ENCODE data around the gene APBA1.
A peak's percentile ranks its signal among the peaks of the same experiment; 100 is the strongest.
"Not testable (repeated sequence)": the region's sequence is repeated elsewhere in the genome, so short reads cannot be mapped to it uniquely, and the experiment has no call there.

APBA1 gene

GRCh38 chr9:69440254-69440955, 231.8 kb downstream of the APBA1 start:
- not testable (repeated sequence) for DNase-seq (ENCODE audit: low read depth)

DNA sequence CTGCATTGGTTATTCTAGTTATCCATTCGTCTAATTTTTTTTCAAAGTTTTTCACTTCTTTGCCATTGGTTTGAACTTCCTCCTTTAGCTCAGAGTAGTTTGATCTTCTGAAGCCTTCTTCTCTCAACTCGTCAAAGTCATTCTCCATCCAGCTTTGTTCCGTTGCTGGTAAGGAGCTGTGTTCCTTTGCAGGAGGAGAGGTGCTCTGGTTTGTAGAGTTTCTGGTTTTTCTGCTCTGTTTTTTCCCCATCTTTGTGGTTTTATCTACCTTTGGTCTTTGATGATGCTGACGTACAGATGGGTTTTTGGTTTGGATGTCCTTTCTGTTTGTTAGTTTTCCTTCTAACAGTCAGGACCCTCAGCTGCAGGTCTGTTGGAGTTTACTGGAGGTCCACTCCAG, 232.5 kb downstream of the APBA1 start:
- not testable (repeated sequence) for DNase-seq (ENCODE audit: low read depth)

GRCh38 chr9:69433968-69434367, 238.2 kb downstream of the APBA1 start:
- no peak for DNase-seq (ENCODE audit: low read depth)

DNA sequence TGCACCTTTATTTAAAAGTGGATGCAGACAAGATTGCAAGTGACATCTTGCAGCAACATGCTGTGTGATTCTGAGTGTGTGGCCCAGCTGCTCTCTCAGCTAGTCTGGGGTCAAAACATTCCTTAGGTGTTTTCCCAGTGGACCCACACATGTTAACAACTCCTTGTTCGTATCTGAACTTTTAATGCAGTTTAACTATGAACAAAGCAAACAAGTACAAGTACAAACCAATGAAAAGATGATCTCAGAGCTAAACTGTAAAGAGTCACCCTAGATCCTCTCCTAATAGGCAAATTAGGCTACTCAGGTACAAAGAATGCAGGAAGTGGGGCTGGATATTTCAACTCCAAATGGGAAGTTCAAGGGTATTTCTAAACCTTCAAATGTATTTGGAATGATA, 238.8 kb downstream of the APBA1 start:
- DNase-seq (ENCODE audit: low read depth): peak; percentile 38

DNA sequence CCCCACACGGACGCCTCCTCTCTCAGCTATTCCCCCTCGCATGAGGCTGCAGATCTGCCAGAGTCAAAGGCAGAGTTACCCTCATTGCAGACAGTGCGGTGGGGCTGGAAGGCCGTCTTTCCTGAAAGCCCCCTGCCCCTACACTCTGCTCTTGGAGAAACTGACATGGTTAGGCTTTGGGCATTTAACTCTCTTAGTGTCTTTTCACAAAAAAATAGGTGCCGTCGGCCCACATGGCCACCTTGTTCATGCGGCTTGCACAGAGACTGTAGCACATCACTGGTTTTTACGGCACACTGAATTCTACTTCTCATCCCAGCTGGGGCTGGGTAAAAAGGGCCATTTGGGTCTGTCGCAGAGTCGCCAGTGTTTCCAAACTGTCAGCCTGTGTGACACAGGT, 239.5 kb downstream of the APBA1 start:
- DNase-seq (ENCODE audit: low read depth): no peak

DNA sequence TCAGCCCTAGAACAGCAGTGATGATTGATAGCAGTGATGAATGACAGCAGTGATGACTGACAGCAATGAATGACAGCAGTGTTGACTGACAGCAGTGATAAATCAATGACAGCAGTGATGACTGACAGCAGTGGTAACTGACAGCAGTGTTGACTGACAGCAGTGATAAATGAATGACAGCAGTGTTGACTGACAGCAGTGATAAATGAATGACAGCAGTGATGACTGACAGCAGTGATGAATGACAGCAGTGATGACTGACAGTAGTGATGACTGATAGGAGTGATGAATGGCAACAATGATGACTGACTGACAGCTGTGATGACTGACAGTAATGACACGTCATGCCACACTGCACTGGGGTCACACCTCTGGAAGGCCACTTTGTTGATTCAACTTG, 240.4 kb downstream of the APBA1 start:
- no peak for DNase-seq (ENCODE audit: low read depth)

DNA sequence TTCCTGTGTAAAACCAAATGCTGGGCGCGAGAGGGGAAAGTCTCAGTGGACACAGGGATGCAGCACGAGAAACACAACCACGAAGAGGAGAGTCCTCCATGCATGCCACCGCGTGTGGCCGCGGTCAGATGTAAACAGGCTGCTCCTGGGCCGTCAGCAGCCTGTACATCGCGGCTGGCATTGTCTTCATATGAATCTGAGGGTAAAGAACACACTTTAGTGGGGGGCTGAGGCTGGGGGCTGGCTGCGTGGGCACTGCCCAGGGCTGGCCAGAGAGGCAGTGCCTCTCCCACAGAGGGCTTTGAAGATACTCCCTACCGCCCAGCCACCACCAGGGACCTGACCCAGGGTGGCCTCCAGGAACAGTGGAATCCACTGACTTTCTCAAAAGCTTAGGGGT, 241.0 kb downstream of the APBA1 start:
- DNase-seq (ENCODE audit: low read depth): no peak

DNA sequence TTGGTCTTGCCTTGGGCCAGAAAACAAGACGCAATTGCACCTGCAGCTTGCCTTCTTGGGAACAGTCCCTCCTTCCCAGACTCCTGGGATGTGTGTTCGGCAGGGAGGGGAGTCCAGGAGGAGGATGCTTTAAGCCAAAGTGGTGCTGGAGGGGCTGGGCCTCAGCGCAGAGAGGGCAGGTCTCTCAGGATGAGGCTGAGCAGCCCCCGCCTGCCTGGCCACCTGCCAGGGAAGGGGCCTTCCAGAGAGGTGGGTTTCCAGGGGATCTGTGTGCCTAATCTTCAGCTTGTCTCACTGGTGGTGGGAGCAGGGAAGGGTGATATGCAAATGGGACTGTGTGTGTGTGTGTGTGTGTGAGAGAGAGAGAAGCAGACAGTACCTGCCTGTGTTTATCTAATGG, 242.0 kb downstream of the APBA1 start:
- DNase-seq (ENCODE audit: low read depth): no peak

DNA sequence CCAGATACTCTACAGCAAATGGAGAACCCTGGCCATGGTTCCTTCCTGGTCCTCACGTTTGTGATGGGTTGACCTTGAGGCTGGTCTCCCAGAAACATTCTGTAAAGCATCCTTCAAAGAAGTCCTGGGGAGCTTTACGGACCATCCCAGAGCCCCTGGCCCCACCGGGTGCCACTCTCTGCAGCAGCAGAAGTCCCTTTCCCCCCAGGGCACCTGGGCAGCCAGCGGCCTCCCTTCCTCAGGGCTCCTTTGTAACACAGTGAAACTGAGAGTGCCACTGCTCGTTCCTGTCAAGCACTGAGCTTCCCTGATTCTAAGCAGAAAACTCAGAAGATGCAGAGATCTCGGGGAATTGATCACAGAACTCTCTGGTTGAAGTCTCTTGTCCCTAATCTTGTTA, 242.9 kb downstream of the APBA1 start:
- no peak for DNase-seq (ENCODE audit: low read depth)

- DNase-seq (ENCODE audit: low read depth): no peak
These were observed 244.0 kb downstream of the APBA1 start for GRCh38 chr9:69428017-69428785.

DNA sequence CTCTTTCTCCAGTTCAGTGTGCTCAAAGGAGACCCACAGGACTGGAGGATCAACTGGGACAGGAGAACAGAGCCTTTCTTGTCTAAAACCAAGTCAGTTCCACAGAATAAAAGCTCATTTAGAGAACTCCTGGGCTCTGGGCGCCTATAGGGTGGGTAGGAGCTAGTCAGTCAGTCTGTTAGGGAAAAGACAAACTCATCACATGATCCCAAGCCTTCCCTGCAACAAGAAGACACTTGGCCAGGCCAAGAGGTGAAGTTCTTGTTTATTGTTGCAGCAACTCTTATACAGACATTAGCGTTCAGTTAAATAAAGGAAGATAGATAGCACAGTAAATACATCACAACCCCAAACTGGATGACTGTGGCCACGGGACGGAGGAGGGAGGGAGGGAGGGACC, 244.9 kb downstream of the APBA1 start:
- DNase-seq (ENCODE audit: low read depth): no peak

DNA sequence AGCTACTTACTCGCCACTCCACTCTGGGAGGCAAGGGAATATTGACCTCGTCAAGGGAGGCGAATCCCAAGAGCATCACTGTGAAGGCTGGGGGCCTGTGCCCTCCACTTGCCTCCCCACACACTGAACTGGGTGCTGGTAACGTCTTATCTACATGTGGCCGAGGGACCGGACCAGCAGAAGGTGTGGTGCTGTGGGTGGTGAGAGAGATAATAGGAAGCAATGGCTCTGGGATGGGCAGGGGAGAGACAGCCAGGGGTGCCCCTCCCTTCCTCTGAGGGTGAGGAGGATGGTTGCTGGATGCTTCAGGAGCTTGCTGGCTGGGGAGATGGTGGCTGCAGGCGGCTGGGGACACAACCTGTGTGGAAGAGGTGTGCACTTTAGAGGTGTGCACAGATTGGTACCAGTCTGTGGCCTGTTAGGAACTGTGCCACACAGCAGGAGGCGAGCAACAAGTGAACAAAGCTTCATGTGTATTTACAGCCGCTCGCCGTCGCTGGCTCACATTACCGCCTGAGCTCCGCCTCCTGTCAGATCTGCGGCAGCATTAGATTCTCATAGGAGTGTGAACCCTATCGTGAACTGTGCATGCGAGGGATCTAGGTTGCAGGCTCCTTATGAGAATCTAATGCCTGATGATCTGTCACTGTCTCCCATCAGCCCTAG, 246.9 kb downstream of the APBA1 start:
- DNase-seq (ENCODE audit: low read depth): no peak

DNA sequence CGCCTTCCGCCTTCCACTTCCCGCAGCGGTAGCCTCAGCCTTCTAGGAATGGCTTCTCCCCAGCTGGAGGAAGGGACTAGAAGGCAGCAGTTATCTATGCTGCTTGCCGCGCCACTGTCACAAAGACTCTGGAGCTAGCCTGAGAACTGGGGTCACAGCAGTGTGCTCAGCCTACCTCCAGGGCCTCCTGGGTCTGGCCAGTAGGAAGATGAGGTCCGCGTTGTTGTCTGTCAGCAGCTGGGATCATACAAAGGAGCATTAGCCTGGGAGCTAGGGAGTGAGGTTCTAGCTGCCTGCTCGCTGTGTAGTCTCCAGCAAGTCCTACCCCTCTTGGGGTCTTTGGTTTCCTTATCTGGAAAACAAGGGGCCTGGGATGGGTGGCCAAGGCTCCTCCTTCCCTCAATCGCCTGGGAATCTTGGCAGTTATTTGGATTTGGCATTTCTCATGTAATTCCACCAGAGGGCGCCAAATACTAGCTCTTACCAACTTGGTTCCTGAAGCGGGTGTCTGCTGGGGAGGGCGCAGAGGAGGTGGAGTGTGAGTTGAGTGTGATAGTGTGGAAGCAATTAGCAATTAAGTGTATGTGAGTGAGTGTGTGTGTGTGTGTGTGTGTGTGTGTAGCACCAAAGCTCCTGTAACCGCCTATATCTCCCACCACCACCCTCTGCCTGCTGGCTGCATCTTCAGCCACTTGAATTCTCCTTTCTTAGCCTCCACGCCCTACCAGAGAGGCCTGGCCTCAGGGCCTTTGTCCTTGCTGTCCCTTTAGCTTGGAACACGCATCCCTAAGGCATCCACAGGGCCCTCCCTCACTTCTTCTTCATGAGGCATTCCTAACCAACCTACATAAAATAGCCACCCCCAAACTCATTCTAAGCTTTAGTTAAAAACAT, 250.0 kb downstream of the APBA1 start:
- peak; percentile 71 for DNase-seq (ENCODE audit: low read depth)

- DNase-seq (ENCODE audit: low read depth): no peak
These were observed 251.4 kb downstream of the APBA1 start for GRCh38 chr9:69420611-69421270.

DNA sequence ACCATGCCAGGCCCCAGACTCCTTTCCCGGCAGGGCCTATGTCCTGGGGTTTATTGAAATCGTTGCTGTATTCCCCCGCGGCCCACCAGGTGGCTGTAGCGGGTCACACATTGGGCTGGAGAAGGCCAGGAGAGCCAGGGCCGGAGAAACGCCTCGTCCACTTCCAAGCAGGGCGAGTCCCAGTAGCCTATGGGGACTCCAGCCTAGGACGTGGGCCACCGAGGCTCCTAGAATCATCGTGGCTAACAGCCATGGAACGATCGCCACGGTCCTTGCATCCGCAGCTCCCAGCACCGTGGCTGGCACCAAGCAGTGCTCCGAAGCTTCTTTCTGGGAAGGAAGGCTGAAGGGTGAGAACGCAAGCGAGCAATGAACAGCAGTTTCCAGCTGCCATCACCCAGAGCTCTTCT, 259.4 kb downstream of the APBA1 start:
- DNase-seq (ENCODE audit: low read depth): peak; percentile 68

DNA sequence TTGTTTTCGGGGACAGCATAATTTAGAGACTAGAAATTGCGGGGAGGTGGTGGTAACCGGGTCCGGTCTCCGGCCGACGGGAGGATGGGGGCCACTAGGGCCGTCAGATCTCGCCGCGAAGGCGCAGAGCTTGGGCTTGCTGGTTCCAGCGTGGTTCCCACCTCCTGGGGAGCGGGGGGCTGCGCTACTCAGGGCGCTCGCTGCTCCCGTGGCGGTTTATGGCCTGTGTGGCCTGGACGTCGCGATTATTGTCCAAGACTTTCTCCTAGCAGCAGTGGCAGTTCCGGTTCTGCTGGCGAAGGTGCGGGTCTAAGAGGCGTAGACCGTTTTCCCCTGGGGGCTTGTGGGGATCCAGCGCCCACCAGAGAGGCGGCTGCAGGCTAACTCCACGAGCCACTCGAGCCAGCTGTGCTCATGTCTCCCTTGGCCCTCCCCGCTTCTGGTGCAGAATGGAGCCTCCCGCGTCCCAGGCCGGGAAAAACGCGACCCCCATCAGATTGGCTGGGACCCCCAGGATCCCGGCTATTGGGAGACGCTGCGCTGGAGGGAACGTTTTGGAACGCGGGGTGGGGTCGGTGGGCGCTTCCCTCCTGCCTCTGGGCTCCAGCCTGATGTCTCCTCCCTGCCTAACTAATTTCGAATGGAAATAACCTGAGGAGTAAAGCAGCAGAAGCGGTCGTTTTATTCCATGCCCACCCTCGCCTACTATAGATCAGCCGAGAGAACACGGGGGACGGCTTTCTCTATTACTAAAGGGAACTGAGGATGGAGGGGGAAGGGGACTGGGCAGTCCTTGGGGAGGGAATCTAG, 260.0 kb downstream of the APBA1 start:
- DNase-seq (ENCODE audit: low read depth): no peak

DNA sequence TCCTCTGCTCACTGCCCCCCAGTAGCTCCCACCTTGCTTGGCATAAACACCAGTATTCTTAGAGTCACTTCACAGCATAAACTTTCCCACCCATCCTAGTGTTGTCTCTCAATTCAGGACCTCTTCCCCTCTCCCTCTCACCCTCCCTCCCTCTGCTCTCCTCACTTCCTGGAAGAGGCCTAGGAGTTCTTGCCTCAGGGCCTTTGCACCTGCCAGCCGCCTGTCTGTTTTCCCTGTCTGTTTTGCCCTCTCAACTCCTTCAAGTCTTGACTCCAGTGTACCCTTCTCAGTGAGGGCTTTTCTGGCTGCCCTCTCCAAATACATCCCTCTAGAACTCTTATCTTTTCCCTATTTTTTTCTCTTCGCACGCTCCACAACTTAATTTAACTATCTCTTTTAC, 260.9 kb downstream of the APBA1 start:
- DNase-seq (ENCODE audit: low read depth): no peak

GRCh38 chr9:69409936-69410335, 262.2 kb downstream of the APBA1 start:
- DNase-seq (ENCODE audit: low read depth): not testable (repeated sequence)

GRCh38 chr9:69400470-69400869, 271.7 kb downstream of the APBA1 start:
- DNase-seq (ENCODE audit: low read depth): no peak

- no peak for DNase-seq (ENCODE audit: low read depth)
These were observed 274.6 kb downstream of the APBA1 start for GRCh38 chr9:69397384-69398214.

All from ELR (cell line).